GM18870 (cell line): ENCODE data around the gene TOP1.

Experiments
- ATAC-seq: cut with Tn5 transposase; IDR thresholded peaks from one replicate; pipeline ENCODE4 v1.9.1; 2021; ENCODE audit warnings: moderate library complexity; ENCODE audit not compliant: unreplicated experiment

The TOP1 gene

DNA sequence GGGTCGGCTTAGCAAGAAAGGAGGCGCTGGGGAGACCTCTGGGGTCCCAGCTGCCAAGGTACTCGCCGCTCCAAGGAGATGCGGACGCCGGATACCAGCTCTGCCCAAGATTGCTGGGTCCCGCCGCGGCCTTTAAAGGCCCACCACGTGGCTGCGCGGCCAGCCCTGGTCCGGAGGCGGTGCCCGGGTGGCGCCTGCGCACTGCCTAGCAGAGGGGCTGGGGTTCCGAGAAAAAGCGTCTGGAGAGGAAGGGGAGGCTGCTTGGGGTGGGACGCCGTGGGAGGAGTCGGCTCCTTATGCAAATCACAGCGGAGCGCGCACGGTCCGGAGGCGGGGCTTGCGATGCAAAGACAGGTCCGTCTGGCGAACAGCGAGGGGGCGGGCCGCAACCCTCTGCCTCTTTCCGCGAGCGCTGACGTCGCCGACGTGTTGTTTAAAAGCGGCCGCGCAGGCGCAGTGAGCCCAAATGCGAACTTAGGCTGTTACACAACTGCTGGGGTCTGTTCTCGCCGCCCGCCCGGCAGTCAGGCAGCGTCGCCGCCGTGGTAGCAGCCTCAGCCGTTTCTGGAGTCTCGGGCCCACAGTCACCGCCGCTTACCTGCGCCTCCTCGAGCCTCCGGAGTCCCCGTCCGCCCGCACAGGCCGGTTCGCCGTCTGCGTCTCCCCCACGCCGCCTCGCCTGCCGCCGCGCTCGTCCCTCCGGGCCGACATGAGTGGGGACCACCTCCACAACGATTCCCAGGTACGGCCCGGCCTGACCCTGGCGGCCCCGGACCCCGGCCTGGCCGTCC lies at the start of gene TOP1:
Gene TOP1, plus strand, starts transcription at position 464 of the 791 bp plus-strand sequence. Its CDS starts 246 bp downstream, at position 710.
- ATAC-seq, result peak; percentile 85

DNA sequence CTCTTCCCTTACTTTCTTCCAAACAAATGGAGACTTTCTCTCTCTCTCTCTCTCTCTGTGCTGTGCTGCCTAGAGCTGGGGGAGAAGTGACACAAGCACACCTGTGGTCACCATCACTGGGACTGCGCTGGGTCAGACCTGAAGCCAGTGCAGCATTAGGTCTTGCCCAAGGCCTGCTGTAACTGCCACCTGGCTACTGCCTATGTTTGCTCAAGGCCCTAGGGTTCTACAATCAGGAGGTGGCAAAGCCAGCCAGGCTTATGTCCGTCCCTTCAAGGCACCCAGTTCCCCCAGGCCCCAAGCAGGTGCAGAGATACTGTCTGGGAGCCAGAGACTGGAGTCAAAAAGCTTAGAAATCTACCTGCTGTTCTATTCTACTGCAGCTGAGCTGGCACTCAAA lies 49.4 kb upstream of the TOP1 start:
- no peak for ATAC-seq

DNA sequence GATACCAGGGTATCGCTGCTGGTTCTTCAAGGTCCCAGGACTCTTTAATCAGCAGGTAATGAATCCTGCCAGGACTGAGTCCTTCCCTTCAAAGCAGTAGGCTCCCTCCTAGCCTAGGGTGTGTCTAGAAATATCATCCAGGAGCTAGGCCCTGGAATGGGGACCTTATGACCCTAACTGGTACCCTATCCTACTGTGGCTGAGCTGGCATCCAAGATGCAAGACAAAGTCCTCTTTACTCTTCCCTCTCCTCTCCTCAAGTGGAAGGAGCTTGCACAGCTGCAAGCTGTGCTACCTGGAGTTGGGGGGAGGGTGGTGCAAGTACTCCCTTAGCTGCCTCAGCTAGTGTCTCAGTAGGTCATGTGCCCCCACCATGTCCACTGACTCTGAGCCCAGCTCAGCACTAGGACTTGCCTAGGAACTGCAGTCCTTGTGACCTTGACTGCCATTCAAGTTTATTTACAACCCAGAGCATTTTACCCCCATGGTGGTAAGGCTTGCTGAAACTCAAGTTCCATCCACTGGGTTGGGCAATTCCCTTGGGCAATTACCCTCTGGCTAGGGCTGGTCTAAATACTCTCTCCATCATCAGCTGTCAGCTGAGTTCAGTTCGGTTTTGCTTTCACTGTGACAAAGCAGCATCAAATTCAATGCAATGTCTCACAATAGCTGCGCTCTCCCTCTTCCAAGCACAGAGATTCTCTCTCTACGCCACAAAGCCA lies 48.4 kb upstream of the TOP1 start:
- ATAC-seq, result peak; percentile 59

GRCh38 chr20:40980828-40981310 lies 47.8 kb upstream of the TOP1 start:
- ATAC-seq, result no peak

DNA sequence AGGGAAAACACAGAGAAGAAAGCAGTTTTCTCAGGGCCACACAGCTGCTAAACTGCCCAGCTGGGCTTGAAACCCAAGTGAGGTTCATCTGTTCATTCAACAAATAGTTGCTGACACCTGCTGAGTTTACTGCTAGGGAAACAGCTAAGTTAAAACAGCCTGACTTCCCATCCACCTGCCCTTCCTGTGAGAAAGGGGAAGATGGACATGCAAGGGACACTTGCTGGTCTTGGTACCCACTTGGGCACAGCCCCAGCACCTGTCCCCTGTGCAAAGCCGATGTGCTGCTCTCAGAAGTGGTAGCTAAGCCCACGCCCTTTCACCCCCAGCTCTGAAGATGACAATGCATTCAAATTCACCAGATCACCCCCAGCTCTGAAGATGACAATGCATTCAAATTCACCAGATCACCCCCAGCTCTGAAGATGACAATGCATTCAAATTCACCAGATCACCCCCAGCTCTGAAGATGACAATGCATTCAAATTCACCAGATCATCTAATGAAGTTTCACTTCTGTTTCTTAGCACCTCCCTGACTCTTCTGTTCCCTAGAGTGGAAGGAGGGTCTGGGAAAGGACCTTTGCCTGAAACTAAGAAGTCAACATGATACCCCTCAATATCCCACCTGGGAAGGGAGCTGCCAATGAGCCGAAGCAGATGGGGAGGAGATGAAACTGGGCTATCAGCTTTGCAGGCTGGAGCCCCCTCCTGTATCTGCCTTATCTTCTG lies 46.0 kb upstream of the TOP1 start:
- no peak for ATAC-seq

GRCh38 chr20:40983898-40984297 lies 44.7 kb upstream of the TOP1 start:
- ATAC-seq, result no peak

- ATAC-seq, result no peak
Measured at GRCh38 chr20:40984496-40984895, 44.1 kb upstream of the TOP1 start.

- no peak for ATAC-seq
Measured at GRCh38 chr20:40986774-40987173, 41.8 kb upstream of the TOP1 start.

DNA sequence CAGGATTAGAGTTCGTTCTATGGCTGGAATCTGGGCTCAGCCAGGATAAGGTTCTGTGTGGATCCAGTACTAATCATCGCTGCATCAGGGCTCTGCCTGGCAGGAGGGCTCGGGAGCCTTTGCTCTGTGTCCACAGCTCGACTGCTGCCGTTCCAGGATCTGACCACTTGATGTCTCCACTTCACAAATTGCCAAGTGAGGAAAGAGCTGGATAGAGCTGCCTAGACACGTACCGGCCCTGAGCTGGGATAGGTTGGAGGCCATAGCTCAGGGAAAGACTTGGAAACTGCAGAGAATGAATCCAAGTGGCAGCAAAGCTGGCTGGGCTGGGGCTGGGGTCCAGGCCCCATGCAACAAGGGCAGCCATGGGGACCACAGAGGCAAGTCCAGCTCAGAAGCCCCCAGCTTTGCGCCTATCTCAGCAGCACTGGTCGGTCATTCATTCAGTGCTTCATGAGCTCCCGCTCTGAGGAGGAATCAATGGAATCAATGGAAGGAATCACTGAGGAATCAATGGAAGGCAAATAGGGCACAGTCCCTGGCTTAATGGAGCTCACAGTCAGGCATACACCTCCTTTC lies 38.0 kb upstream of the TOP1 start:
- peak; percentile 40 for ATAC-seq

GRCh38 chr20:40991181-40991889 lies 37.3 kb upstream of the TOP1 start:
- peak; percentile 79 for ATAC-seq

DNA sequence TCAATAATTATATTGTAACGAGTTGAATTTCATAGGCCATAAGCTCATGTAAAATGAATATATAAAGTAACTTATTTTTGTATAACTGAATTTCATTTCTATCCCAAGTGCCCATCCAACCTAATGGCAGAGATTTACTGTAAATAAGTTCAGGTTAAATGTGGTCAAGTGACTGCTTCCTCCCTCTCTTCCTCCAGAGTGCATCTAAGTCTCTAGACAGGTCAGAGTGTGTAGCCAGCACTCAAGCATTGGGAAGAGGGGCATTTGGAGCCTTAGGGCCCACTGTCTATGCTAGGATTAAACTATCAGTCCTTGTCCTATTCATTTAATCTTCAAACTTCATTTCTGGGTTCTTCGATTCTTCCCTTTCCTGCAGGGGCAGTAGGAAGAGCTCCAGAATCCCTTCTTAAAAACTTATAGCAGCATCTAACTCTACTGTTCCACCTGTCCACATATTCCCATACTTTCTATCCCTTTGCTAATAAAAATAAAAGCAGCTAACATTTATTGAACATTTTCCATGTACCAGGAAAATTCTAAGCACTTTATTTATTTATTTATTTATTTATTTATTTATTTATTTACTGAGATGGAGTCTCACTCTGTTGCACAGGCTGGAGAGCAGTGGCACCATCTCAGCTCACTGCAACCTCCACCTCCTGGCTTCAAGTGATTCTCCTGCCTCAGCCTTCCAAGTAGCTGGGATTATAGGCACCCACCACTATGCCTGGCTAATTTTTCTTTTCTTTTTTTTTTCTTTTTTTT lies 36.1 kb upstream of the TOP1 start:
- ATAC-seq, result no peak

DNA sequence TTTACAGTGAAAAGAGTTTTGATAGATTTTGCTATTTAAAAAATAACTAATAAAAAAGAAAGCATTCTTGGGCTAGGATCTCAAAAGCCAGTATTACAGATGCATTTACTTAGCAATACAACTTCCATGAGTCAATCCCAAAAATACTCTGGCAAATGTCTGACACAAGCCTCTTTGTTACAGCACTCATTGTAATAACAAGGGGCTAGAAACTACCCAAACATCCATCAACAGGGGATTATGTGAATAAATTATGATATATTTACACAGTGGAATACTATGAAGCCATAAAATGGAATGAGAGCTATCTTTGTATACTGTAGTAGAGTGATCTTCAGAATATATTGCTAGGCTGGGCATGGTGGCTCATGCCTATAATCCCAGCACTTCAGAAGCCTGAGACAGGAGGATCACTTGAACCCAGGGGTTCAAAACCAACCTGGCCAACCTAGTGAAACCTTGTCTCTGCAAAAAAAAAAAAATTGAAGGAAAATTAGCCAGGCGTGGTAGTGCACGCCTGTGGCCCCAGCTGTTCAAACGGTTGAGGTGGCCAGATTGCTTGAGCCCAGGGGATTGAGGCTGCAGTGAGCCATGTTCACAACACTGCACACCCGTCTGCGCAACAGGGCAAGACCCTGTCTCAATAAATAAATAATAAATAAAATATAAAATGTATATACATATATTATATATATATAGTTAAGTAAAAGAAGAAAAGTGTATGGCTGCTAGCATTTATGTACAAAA lies 34.7 kb upstream of the TOP1 start:
- ATAC-seq, result no peak

- ATAC-seq, result no peak
Measured at GRCh38 chr20:40996326-40996725, 32.3 kb upstream of the TOP1 start.

DNA sequence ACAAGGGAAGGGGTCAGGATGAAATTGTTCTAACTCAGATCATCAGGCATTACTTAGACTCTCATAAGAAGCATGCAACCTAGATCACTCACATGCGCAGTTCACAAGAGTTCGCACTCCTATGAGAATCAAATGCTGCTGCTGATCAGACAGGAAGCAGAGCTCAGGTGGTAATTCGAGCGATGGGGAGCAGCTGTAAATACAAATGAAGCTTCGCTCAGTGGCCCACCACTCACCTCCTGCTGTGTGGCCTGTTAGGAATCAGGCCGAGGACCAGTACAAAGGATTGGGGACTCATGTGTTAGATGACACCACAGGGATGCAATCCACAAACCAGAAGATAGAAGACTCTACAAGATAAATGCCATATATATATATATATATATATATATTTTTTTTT lies 31.5 kb upstream of the TOP1 start:
- no peak for ATAC-seq

GRCh38 chr20:40999841-41000240 lies 28.8 kb upstream of the TOP1 start:
- ATAC-seq, result no peak

DNA sequence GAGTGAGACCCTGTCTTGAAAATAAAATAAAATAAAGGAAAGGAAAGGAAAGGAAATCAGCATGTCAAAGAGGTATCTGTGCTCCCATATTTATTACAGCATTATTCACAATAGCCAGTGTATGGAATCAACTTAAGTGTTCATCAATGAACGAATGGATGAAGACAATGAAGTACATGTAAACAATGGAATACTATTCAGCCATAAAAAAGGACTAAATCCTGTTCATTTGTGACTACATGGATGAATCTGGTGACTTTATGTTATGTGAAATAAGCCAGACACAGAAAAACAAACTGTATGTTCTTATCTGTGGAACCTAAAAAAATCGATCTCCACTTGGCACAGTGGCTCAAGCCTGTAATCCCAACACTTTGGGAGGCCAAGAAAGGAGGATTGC lies 28.0 kb upstream of the TOP1 start:
- ATAC-seq, result no peak

DNA sequence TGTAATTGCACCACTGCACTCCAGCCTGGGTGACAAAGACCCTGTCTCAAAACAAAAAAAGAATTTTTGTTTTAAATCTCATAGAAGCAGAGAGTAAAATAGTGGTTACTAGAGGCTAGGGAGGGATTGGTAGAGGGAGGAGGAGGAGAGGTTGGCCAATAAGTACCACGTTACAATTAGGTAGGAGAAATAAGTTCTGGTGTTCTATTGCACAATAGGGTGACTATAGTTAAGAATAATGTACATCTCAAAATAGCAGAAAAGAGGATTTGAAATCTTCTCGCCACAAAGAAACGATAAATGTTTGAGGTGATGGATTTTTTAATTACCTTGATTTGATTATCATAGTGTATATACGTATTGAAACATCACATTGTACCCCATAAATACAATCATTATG lies 27.1 kb upstream of the TOP1 start:
- no peak for ATAC-seq

DNA sequence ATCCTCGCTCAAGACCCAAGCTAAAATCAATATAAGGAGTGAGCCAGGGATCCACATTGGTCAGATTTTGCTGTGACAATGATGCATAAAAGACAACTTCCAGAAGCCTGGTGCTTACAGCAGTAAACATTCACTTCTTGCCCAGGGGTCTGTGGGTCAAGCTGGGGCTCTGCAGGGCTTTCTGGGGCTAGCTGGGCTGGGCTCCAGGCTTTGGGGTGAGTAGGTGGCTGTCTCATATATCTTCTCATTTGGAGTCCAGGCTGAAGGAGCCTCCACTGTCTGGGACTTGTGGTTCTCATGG lies 25.8 kb upstream of the TOP1 start:
- no peak for ATAC-seq
